SH-SY5Y (cell line): Measurements from ENCODE around the gene NKX1-2.

Experiments
- GATA2 ChIP-seq: IDR thresholded peaks from 2 replicates; pipeline ENCODE4 v1.6.1; 2011; ENCODE audit warnings: mild to moderate bottlenecking, low read depth, low read length
- GATA3 ChIP-seq: IDR thresholded peaks from 2 replicates; pipeline ENCODE4 v1.6.1; 2011; ENCODE audit warnings: low read depth, mild to moderate bottlenecking, low read length, moderate library complexity

DNA sequence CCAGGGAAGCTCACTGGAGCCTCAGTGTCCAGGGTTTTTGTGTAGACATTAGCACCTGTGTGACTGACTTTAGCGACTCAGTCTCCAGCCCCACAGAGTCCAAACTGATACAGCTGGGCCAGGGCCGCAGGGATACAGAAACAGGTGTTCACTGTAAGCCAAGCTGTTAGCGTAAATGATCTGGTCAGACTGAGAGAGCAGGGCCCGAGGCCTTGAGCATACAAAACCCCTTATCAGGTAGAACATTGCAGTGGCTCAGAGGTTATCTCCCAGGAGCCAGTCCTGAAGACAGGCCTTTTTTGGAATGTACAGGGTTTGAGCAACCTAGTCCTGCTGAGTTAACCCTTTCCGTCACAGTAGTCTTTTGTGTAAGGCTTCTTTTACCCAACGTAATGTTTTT, 36.8 kb upstream of the NKX1-2 start:
- no peak for TF ChIP-seq GATA2
- no peak for TF ChIP-seq GATA3
